Kidney capillary endothelial cell (primary cell): Measurements from ENCODE around the gene ZNF544.

Experiments
- DNase-seq: peaks from one replicate; pipeline ENCODE4 v3.0.0-alpha.2; 2018; ENCODE audit warnings: low spot score

Gene ZNF544

DNA sequence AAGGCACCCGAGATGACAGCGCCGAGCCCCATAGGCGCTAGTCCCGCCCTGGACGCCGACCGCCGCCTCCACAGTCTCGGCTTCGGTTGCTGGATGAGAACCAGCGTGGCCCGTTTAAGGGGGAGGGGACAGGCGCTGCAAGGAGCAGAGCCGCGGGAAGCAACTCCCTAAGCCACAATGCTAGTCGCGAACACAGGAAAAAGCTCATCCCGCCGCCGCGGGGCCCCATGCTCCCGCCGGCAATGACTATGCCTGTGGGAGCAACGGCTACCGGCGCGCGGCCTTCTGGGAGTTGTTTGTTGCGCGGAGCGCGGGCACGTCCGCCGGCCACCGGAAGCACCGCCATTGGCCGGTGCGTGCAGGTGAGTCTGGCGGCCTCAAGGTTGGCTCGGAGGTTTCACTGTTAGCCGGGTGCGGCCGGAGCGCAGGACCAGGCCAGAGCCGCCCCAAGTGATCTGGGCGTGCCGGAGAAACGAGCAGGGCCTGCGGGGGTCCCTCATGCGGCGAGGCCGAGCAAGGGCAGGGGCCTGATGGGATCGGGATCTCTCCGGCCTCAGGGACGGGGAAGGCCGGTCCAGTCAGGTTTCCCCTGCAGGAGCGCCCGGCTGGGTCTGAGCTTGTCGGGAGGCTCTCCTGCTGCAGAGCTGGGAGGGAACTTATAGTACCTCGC is at the start of gene ZNF544:
TSS of gene ZNF544 (plus strand) at position 330 of the 670 bp plus-strand sequence. CDS start 15,110 bp downstream, outside the sequence.
- DNase-seq, result peak; percentile 61

DNA sequence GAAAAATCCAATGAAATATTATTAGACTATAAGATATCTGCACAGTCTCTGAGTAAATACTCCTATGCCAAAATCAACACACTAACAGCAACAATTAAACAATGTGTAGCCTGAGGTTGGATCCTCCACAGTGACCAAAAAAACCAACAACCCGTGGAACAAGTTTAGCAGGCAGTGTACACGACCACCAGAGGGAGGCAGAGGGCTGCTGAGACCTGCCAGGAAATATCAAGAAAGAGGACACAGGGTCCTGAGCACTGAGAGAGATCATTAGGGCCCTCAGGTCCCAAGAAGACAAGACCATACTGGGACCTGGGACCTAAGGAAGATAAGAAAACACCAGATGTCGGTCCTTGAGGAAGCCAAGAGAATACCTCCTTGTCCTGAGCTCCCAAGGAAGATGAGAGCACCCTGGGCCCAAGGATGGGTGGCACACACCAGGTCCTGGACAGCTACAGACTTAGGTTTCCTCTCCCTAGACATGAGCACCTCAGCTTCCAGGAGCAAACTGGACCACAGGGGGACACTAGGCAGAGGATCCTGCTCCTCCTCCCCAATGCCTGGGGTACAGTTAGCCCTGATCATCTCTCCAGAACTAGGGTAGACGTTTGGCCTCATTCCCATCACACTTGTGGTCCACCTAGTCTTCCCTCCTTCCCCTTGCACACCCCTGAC is 46.7 kb upstream of the ZNF544 start:
- DNase-seq, result peak; percentile 29

DNA sequence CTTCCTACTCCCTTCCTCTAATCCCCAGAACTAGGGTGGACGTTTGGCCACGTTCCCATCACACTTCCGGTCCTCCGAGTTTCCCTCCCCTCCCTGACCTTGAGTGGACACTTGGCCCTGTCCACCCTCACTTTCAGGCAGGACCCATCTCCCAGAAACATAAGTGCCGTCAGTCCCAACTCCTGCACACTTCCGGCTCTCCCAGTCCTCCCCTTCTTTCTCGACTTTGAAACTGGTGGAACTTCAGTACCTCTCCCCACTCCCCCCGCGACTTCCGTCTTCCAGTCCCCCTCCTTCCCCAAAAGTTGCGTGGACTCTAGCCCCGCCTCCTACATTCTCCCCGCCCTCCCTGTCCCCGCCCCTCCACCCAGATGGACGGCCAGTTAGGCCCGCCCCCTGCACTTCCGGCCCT is 46.1 kb upstream of the ZNF544 start:
- DNase-seq, result no peak

DNA sequence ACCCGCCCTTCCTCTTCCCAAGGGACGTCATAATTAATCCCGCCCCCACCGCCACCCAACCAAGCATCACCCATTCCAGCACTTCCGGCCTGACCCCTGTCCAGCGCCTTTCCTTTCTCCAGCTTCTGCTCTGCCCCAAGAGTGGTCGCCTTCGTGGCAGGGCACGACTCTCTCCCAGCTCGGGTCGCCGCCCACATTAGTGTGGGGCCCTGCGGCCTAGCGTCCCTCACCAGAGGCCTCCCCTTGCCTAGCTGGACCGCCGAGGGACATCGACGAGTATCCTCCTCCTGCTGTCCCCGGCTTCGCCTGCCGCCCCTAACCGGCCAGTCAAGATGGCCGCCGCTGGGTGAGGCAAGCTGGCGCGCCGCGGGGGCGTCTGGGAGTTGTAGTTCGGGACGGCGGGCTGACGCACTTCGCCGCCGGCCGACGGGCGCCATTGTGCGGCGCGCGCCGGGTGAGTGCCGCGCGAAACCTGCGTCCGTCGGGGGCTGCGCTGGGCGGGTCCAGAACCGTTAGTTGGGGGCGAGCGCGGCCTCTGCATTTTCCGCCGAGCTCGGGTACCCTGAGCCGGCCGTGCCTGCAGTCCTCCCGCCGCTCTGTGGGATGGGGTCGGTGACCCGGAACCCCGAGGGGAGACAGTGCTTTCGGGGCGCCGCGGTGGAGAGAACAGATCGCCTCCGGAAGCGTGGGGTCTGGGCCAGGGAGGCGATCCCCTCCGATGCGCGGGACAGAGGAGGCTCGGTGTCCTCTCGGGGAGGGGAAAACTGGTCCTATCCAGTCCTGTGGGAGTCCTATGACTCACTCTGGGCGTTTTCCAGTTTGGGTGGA is 45.5 kb upstream of the ZNF544 start, which contains the start of gene ZNF274:
TSS of gene ZNF274 (plus strand) at position 73 of the 828 bp plus-strand sequence. CDS start 905 bp downstream, outside the sequence.
- peak; percentile 85 for DNase-seq

DNA sequence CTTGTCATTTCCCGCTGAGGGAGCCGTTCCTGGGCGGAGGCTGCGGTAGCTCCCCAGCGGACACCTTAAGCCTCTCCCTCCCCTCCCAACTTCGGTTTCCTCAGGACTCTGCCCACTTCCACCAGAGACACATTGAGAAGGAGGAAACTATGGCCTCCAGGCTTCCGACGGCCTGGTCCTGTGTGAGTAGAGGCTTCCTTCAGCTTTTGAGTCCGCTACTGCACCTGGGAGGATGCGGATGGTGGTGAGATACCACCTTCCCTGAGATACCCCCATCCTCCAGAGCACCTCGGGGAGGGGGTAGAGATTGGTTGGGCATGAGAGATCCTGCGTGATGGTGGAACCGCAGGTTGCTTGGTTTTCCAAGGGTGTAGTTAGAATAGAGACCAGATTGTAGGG is 44.9 kb upstream of the ZNF544 start:
- no peak for DNase-seq

DNA sequence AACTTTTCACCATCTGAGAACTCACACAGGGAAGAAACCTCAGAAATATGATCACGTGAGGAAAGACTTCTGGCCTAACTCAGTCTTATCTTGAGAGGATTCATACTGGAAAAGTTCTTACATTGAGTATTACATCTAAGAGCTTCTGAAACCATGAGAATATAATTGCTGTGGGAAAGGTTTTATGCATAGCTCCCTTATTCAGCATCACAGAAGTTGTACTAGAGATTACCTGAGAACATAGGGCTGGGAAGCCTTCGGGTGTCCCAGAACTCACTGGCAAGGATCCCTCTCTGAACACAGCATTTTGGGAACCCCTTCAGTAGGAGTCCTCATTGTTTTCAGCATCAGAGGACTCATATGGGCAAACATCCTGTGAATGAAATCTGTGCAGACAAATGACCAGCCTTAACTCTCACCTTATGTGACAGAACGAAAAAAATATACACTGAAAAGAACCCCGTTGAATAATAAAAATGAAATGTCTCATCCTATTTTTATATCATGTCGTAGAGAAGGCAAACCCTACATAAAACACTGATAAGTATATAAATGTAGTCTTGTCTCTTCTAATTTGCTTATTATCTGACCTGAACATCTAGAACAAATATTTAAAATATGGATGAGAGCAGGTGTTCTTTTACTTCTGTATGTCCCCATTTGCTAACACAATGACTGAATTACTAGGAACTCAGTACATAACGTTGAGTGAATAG is 31.7 kb upstream of the ZNF544 start:
- DNase-seq, result no peak

DNA sequence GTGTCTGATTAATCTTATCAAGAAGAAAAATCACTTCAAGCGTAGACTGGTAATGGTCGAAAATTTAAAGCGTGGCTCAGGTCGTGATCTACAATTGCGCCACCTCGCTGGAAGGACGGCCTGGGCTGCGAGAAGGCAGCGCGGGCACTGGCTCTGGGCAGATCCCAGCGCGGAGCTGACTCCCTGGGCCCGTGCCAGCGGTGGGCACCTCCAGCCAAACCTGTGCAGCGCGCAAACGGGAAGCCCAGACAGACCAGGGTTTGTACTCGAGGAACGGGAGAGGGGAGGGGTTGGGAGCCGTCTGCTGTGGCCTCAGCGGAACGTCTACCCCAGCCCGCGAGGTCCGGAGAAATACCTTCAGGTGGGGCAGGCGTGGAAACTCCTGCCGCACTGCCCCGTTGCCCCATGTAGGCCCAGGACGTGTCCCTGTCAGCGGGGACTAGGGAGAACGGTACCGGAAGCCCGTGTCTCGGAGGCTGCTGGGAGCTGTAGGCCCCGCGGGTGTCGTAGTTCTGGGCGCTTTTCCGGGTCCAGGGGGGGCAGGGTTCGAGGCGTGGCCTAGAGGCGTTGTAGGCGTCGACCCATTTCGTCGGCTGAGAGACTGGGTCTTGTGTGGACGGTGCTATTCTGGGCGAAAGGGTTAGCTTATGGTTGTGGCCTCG is 24.8 kb upstream of the ZNF544 start:
- DNase-seq, result no peak

DNA sequence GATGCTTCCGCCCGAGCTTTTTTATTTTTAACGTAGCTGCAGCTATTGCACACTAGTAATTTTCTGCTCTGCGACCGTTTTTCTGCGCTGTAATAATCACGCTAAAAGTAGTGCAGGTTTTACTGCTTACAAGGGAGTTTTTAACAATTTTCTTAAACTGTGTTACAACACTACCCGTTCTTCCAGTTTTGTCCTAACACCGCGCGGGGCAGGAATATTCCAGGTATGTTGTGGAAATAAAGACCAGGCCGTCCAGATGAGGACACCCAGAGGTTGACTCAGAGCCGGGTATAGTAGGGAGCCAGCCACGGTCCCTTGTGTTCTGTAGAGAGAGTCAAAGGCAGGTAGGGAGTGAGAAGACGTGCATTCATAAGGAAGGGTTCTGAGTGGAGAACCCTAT is 24.1 kb upstream of the ZNF544 start:
- DNase-seq, result no peak

DNA sequence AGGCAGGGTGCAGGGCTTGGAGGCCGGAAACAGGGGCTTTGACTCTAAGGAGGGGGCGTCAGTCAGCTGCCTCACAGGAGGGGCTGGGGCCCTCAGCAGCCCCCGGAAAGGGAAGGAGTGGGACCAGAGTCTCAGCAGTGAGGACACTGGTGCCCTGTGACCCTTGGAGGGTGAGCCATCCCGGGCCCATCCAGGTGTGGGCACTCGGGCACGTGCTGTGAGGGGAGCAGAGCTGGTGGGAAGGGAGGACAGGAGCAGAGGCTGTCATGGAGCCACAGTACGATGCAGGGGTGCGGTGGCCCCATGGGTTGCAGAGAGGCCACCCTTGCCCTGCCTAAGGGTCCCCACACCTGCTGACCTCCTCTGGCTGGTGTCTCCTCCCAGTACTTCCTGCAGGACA is 19.1 kb upstream of the ZNF544 start:
- DNase-seq, result no peak

DNA sequence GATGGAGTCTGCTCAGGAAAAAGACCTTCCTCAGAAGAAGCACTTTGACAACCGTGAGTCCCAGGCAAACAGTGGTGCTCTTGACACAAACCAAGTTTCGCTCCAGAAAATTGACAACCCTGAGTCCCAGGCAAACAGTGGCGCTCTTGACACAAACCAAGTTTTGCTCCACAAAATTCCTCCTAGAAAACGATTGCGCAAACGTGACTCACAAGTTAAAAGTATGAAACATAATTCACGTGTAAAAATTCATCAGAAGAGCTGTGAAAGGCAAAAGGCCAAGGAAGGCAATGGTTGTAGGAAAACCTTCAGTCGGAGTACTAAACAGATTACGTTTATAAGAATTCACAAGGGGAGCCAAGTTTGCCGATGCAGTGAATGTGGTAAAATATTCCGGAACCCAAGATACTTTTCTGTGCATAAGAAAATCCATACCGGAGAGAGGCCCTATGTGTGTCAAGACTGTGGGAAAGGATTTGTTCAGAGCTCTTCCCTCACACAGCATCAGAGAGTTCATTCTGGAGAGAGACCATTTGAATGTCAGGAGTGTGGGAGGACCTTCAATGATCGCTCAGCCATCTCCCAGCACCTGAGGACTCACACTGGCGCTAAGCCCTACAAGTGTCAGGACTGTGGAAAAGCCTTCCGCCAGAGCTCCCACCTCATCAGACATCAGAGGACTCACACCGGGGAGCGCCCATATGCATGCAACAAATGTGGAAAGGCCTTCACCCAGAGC is 16.2 kb upstream of the ZNF544 start:
- DNase-seq, result no peak

DNA sequence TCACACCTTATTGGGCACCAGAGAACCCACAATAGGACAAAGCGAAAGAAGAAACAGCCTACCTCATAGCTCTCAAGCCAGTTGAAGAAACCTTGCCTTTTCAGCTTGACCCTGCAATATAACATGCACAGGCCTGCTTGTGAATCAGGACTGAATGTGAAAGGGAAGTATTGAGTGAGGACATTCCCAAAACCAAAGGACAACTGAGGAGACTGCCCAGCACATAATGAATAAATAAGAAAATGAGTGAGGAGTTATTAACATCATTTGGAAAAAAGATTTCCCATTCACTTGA is 15.7 kb upstream of the ZNF544 start:
- no peak for DNase-seq

DNA sequence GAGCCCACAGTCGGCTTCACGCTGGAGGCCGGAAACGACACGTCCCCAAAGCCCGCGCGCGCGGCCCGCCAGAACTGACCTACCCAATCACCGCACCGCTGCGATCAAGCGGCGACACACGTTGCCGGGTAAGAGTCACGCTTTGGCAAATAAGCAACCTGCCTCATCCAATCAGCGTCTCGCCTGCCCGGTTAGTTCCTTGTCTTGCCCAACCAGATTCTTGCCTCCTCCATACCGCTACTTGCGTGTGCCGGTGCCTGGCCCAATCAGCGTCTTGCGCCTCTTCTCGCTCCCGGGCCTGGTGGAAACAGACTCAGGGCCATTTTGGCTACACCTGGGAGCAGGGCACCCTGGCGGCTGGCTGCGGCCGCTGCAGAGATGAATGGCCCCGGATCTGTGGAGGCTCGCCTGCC is 11.6 kb upstream of the ZNF544 start:
- DNase-seq, result no peak

DNA sequence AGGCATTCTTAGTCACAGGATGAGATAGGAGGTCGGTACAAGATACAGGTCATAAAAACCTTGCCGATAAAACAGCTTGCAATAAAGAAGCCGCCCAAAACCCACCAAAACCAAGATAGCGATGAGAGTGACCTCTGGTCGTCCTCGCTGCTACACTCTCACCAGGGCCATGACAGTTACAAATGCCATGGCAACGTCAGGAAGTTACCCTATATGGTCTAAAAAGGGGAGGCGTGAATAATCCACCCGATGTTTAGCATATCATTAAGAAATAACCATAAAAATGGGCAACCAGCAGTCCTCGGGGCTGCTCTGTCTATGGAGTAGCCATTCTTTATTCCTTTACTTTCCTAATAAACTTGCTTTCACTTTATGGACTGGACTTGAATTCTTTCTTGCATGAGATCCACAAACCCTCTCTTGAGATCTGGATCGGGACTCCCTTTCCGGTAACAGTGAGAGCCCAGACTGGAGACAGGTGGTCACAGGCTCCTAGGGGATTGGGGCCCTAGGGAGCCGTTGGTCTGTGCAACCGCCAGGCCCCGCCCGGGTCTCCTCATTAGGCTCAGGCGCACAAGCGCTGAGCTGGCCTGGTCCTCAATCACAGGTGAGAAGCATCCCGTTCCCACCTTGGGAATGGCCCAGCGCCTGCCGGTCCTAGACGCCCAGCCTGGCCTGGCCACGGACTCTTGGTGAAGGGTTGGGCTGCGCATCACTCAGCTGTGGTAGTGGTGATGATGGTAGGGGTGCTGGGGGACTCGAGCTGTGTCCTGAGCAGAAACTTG is 10.9 kb upstream of the ZNF544 start:
- no peak for DNase-seq

DNA sequence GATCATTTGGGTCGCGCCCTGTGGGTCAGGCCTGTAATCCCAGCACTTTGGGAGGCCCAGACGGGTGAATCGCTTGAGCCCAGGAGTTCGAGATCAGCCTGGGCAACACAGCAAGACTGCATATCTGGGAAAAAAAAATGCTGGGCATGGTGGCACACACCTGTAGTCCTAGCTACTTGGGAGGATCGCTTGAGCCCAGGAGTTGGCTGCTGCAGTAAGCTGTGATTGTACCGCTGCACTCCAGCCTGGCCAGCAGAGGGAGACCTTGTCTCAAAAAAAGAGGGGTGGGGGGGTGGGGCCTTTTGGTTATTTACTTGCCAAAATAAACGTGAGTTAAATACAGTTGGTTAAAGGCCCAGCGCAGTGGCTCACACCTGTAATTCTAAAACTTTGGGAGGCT is 9.8 kb upstream of the ZNF544 start:
- peak; percentile 21 for DNase-seq

DNA sequence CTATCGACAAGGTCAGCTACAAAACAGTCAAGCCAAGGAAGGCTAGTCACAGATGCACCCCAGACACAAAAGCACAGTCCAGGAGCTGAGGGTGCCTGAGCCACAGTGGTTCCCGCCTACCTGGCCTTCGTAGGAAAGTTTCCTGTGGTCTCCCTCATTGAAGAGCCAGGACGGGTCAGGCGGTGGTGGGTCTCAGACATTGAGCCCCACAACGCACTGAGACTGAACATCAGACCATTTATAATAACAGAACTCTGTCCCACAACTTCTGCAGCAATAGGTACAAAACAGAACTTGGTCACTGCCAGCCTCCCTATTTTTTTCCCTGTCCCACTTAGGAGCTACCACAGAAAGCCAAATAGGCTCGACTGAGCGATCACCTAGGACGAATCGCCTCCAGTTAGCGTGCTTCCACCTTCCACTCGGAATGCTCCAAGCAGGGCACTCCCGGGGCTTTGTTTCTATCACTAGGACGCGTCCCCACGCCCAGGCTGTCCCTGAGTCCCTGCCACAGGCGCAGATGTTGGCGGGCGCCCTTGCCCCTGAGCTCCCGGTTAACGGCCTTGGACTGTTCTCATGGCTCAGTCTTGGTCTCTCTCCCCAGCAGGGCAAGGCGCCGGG is 640 bp upstream of the ZNF544 start:
- DNase-seq, result no peak

DNA sequence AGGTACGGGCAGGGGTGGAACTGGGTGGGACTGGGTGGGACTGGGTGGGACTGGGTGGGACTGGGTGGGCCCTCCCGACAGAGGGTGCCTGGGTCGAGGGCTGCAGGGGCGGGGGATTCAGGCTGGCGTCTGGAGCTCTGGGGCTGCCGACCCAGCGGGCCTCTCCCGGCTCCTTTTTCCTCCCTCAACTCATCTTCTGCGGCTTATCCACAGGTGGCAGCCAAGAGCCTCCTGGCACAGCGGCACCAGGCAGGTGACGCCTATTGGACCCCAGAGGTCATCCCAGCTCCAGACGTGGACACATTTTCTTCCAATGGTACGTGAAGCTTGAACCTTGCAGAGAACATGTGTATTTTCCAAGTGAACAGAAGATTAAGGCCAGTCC is 533 bp downstream of the ZNF544 start:
- DNase-seq, result peak; percentile 24

DNA sequence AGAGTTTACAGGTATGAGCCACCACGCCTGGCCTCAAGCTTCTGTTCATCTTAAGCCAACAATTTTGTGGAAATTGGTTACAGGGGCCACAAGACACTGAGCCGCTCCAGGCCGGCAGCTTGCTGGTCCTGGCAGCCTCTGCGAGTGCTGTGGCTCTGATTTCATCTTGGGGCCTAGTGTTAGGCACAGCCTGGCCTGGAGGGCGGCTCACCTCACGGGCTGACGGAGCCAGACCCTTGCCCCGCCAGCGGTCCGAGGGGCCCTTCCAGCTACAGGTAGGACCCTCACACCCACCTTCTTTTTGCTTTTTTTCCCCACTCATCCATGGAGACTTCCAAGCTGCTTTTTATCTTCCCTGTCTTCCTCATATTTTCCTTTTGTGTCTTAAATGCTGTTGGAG is 8.6 kb downstream of the ZNF544 start:
- no peak for DNase-seq

DNA sequence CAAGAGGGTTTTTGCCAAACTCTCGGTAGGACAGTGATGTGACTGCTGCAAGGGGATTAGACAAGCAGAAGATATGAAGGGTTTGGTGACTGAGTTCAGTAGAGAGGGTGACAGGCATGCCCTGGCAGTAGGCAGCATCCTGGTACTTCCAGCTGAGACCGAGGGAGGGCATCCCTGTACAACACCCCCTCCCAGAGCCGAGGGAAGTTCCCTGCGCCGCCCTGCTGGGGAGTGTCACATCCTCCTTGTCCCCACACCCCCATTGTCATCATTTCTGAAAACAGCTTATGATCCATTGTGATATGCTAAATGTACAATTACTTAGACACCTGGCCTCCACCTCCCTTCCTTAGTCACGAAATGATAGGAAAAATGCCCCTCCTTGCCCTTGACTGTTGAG is 14.6 kb downstream of the ZNF544 start:
- no peak for DNase-seq

DNA sequence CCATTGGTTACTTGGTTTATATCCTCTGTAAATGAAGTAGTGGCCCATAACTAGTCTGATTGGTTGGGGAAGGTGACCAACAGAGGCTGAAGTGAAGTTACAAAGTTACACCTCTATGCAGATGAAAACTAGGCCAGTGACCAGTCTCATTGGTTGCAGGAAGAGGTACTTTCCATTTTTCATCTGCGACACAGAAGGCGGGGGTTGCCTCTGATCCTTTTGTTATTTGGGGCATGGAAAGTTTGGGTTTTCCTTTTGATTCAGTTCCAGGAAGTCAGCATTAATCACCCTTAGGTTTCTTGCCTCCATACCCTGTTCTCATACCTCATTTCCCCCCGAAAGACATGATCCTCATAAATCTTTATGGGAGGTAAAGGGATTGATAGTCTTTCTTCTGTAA is 20.2 kb downstream of the ZNF544 start:
- no peak for DNase-seq

DNA sequence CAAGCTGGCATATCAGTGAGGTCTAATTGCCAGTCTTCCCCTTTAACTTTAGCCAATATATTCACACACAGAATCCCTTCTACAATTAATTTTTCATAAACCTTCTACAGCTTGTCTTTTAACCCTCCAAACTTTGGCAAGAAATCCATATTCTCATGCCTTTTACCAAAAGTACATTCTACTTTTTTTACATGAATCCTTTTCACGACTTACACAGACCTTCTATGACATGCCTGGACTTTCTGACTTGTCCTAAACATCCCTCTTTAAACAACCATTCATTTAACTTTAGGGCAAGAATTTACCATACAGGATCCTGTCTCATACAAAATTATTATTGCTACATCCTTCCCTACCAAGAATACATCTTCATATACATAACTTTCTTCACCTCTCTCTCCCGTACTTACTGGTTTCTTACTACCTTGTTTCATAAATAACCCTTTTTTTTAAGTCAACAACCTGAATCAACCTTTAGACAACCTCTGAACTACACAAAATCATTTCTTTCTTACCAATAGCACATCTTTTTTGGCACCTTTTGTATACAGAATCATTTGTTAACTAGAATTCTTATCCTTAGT is 23.5 kb downstream of the ZNF544 start:
- no peak for DNase-seq
